Measurements from ENCODE around the gene AP1B1.
A peak's percentile ranks its signal among the peaks of the same experiment; 100 is the strongest.

AP1B1 gene

DNA sequence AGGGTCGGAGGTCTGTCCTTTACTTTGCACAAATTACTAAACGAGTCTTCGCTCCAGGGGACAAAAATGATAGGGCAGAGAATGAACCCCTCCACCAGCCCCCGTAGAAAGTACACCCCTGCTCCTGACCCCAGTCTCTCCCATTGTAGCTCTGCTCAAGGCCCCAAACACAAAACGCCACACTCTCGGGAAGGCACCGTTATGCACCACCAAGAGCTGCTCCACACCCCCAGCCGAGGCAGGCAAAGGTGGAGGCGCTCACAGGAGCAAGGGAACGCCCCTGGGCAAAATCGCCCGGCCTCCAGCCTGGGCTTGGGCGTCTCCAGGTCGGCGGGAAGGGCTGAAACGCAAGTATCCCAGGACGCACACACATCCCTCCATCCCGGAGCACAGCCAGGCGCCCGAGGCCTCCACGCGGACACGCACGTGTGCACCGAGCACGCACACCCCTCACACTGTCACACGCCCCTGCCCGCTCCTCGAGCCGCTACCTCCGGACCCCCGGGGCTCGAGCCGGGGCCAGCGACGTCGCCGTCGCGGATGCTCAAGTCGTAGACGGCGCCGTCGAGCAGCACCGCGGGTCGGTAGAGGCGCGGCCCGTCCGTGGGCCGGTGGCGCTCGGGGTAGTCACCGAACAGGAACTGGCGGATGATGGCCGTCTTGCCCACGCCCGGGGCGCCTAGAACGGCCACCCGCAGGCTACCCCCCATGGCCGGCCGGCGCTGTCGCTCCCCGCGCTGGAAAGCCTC lies 73.7 kb downstream of the AP1B1 start:
- DNase-seq (ENCODE audit: low read depth in 1 of 2, low spot score in 1 of 2): no peak

DNA sequence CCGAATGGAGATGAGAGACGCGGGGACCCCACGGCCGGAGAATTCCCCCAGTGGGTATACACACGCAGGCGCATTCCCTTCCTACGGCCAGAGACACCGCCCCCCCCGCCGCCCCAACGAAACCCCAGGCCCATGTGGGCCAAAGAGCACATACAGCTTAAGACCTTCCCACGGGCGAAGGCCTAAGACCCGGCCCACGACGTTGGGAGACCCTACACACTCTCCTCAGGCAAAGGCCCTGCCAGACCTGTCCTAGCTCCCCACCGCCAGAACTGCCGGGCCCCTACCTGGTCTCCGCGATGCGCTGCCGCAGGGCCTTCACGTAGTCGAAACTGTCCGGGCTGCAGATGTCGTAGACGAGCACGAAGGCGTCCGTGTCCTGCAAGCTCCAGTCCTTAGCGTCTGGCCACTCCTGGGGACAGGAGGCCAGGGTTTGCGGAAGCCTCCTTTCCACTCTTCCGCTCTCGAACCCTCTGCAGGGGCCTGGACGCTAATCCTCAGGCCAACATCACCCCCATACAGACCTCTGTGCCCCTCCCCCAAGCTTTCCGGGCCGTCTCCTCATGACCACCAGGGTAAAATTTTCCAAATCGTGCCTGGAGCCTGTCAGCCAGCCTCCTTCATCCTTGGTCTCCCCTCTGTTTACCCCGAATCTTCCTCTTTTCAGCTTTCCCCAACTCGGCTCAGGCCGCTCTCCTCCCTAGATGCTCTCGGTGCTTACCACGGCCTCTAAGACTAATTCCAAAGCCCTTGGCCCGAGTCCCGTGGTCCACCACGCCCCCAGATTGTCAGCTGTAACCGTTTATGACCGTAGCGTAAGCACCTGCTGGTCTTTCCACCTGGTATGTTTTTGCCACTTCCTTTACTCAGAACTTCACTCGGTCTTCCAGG lies 74.5 kb downstream of the AP1B1 start:
- DNase-seq (ENCODE audit: low read depth in 1 of 2, low spot score in 1 of 2): no peak

DNA sequence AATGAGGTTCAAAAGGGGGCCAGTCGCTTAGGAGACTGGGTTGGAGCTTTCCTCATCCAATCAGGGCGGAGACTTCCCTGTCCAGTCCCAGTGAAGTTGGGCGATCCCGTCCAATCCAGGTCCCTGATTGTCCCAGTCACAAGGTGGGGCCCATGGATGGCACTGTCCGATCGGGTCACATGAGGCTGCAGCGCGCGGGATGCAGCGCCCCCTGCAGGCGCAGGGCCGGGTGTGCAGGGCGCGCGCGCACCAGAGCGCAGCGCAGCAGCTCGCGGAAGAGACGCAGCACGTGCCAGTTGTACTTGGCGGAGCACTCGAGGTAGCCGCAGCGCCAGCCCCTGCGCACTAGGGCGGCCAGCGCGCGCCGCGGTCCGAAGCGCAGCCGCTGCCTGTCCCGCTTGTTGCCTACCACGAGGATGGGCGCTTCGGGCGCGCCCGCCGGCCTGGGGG lies 75.2 kb downstream of the AP1B1 start:
- DNase-seq (ENCODE audit: low read depth in 1 of 2, low spot score in 1 of 2): no peak

DNA sequence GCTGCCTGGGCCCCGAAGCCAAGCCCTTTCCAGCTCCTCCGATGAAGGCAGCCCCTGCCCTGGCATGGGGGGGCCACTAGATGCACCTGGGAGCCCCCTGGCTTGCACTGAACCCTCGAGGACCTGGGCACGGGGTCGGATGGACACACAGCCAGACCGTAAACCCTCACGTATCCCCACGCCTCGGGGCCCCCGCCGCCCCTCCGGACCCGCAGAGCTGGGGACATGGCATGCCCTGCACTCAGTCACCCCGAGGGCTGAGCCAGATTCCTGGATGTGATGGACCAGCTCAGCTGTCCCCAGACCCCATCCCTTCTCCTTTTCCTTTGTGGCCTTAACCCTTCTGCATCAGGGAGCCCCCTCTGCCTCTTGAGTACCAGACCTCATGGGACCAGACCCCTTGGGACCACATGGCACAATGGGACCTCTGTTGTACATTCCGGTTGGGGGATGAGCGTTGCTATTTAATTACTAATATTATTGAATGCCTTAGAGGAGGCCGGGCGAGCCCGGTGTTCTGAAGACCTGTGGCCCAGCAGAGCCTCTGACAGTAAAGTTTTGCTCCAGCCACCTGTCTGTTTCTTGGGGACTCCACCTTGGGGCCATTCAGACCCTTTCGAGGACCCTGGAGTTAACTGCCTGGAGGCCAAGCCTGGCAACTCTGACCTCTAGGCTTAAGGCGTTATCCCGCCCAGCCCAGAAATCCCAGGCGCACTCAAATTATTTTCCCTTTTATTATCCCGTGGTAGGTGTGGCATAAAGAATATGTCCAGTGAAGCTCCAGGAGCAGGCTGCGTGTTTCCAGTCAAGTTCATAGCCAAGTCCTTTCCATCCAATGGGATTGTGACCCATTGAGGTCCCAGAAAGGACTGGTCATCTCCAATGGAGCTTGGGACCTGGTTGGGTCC lies 75.9 kb downstream of the AP1B1 start:
- no peak for DNase-seq (ENCODE audit: low read depth in 1 of 2, low spot score in 1 of 2)

DNA sequence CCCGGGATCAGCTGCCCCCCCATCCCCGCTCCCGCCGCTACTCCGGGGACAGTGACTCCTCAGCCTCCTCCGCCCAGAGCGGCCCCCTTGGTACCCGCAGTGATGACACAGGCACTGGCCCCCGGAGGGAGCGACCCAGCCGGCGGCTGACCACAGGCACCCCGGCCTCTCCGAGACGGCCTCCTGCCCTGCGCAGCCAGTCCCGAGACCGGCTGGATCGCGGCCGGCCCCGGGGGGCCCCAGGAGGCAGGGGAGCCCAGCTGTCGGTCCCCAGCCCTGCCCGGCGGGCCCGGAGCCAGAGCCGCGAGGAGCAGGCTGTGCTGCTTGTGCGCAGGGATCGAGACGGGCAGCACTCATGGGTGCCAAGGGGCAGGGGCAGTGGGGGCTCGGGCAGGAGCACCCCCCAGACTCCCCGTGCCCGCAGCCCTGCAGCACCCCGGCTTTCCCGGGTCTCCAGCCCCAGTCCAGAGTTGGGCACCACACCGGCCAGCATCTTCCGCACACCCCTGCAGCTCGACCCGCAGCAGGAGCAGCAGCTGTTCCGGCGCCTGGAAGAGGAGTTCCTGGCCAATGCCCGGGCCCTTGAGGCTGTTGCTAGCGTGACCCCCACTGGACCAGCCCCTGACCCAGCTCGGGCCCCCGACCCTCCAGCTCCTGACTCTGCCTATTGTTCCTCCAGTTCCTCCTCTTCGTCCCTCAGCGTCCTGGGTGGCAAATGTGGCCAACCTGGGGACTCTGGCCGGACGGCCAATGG lies 76.7 kb downstream of the AP1B1 start:
- DNase-seq (ENCODE audit: low read depth in 1 of 2, low spot score in 1 of 2): no peak

DNA sequence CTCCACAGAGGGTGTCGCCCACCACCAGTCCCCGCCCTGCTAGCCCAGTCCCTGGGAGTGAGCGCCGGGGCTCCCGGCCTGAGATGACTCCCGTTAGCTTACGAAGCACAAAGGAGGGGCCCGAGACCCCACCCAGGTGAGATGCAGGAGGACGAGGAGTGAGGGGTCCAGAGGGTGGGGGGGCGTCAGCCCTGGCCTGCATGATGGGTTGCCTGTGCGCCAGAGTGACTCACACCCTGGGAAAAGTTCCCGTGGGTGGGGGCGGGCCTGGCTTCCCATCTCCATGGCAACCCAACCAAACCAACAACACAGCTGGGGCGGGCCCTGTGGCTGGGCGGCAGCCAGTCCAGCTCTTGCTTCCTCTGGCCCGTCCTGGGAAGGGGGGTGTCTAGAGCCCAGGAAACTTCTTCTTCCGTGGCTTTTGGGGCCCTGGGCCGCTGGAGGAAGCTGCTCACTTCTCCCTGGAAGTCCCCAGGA lies 77.5 kb downstream of the AP1B1 start:
- DNase-seq (ENCODE audit: low read depth in 1 of 2, low spot score in 1 of 2): peak in 1 of 2 donors; percentile 41

DNA sequence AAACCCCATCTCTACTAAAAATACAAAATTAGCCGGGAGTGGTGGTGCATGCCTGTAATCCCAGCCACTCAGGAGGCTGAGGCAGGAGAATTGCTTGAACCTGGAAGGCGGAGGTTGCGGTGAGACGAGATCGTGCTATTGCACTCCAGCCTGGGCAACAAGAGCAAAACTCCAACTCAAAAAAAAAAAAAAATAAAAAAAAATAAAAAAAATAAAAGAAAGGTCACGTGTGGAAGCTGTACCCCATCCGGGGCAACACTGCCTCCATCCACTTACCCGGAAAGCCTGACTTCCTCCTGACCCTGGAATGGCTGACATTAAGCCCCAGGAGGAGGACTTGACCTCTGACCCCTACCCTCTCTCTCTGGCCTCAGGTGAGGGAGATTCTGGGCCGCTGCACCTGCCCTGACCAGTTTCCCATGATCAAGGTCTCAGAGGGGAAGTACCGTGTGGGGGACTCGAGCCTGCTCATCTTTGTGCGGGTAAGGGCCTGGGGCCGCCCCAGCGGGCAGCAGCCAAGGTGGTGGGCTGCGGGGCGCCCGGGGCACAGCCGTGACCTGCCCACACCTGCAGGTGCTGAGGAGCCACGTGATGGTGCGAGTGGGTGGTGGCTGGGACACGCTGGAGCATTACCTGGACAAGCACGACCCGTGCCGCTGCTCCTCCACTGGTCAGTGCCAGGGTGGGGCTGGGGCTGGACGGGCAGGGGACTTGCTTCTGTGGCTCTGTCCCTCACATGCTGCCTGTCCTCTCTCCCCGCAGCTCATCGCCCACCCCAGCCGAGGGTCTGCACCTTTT lies 78.1 kb downstream of the AP1B1 start:
- DNase-seq (ENCODE audit: low read depth in 1 of 2, low spot score in 1 of 2): no peak

DNA sequence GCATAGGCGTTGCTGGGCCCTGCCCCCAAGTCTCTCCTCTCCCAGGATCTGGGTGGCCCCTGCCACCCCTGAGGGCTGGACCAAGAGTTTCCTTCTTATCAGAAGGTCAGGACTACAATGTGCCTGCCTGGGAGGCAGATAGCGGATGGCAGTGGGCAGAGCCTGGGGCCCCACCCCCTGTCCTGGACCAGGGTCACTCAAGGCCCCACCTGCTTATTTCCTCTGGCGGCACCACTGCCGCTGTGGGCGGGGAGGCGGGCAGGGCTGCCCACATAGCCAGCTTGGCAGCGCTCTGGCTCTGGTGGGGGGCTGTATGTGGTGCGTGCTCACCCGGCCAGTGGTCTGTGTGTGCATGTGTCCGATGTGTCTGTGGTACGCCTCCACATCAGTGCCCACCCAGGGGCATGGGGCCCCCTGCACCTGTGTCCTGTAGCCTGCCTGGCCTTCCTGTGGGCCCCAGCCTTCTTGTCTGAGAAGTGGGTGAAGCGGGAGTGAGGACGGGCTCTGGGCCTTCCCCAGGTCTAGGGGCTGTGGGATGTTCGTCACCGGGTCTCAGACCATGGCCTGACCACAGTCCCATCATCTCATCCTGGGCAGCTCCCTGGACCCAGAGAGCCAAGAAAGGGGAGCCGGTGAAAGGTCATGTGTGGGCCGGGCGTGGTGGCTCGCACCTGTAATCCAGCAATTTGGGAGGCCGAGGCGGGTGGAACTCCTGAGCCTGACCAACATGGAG lies 78.9 kb downstream of the AP1B1 start:
- no peak for DNase-seq (ENCODE audit: low read depth in 1 of 2, low spot score in 1 of 2)

DNA sequence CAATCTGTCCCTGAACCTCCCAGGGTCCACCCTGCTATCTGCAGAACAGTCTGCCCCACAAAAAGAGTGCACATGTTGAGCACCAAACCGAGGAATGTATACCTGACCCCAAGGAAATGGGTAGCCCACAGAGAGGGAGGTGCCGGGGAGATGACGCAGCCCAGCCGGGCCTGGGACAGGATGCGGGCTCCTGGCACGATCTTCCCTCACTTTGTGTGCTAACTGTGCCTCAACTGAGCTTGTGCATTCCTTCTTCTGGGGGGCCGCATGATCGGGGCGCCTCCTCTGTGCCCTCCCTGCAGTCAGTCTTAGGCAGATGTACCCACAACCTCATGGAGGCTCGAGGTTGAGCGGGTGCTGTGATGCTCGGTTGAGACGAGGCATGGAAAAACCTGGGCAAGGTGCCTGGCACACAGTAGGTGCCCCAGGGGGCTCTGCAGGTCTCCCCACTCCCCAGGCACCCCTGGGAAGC lies 79.5 kb downstream of the AP1B1 start:
- no peak for DNase-seq (ENCODE audit: low read depth in 1 of 2, low spot score in 1 of 2)

DNA sequence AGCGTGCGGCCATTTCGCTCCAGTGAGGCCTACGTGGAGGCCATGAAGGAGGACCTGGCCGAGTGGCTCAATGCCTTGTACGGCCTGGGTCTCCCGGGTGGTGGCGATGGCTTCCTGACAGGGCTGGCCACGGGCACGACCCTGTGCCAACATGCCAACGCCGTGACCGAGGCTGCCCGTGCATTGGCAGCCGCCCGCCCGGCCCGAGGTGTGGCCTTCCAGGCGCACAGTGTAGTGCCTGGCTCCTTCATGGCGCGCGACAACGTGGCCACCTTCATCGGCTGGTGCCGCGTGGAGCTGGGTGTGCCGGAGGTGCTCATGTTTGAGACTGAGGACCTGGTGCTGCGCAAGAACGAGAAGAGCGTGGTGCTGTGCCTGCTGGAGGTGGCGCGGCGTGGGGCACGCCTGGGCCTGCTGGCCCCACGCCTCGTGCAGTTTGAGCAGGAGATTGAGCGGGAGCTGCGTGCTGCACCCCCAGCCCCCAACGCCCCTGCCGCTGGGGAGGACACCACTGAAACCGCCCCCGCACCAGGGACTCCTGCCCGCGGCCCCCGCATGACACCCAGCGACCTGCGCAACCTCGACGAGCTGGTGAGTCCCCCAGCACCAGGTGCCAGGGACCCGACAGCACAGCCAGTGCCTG lies 80.1 kb downstream of the AP1B1 start:
- no peak for DNase-seq (ENCODE audit: low read depth in 1 of 2, low spot score in 1 of 2)

DNA sequence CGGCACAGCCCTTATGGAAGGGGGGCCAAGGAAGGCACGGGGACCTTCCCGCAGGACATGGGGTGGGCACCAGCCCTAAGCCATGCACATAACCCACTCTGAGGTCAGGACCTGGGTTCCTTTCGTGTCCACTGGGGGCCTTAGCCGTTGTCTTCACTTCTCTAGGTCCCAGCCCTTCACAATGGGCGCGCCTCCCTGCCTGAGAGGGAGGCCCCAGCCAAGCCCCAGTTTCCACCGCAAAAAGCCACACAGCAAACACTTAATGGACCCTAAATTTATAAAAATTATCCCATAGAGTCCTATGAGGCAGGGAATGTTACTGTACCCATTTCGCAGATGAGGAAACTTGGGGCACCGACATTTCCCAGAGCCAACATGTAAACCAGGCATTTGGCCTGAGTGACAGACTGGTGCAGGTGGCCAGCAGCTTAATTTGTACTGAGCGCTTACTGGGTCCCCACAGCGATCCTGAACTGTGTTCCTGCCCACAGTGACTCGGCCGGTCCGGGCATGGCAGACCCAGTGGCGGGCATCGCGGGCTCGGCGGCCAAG lies 80.7 kb downstream of the AP1B1 start:
- no peak for DNase-seq (ENCODE audit: low read depth in 1 of 2, low spot score in 1 of 2)

DNA sequence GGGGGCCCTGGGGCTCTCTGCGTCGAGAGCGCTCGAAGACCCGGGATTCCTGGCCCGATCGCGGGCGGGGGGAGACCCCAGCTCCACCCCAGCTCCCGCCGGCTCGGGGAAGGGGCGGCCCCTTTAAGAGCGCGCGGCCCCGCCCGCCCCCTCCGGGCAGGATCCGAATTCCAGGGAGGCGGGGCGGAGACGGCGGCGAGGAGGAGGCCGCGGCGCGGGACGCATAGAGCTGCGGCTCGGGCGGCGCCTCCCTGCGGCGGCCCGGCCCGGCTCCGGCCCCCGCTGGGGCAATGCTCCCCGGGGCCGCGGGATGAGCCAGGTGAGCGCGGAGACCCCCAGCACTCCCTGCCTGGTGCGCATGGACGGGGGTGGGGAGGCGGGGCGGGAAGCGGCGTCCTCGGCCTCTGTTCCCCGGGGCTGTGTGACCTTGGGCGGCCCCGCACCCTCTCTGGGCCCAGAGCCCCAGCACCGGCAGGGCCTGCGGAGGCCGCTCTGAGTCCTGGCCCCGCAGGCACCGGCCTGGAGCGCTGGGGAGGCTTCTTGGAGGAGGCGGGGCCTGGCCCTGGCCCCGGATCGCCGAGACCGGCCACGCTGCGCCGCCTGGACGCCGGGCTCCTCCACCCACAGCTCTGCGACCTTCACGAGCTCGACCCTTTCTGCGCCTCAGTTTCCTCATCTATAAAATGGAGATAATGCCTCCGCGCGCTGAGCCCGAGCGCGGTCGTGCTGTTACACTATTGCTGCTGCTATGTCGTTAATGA lies 81.4 kb downstream of the AP1B1 start:
- DNase-seq (ENCODE audit: low read depth in 1 of 2, low spot score in 1 of 2): peak in 1 of 2 donors; percentile 30

DNA sequence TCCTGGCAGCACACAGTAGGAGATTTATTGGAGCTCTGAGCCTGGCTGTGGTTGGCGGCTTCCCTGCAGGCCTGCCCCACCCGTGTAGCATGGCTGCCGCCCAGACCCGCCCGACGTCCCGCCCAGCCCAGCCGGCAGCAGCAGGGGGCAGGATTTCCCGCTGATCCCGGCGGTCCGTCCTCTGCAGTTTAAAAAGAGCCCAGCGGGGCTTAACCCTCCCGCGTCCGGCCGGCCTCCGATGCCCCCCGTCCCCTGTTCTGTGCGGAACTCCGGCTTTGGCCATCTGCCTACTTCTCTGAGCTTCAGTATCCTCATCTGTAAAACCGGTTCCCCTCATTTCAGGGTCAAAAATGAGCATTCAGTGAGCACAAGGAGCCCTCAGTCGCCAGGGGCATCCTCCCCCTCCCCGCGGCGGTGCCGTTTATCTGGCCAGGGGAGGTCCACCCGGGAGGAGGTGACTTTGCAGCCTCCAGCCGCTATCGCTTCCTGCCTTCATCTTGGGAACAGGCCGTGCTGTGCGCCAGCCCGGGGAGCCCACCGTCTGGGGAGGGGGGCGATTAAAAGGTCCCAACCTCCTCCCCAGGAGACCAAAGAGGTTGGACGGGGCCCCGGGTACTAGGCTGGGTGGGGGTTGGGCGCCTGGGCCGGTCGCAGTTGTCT lies 82.1 kb downstream of the AP1B1 start, which contains the start of gene GAS2L1:
GAS2L1 (plus strand) TSS at position 476 of the 660 bp plus-strand sequence. CDS start 1,456 bp downstream, outside the sequence.
- DNase-seq (ENCODE audit: low read depth in 1 of 2, low spot score in 1 of 2): peak in 1 of 2 donors; percentile 31

DNA sequence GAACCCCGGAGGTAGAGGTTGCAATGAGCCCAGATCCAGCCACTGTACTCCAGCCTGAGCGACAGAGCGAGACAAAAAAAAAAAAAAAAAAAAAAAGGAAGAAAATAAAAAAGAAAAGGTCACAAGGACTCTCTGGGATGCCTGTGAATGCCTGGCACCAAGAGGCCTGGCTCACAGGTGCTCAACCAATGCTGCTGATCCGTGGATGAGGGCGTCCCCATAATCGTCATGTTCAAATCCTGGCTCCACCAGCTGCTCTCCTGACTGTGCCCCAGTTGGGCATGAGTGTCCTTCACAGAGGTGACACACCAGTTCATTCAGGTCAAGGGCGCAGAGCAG lies 82.6 kb downstream of the AP1B1 start:
- DNase-seq (ENCODE audit: low read depth in 1 of 2, low spot score in 1 of 2): no peak

DNA sequence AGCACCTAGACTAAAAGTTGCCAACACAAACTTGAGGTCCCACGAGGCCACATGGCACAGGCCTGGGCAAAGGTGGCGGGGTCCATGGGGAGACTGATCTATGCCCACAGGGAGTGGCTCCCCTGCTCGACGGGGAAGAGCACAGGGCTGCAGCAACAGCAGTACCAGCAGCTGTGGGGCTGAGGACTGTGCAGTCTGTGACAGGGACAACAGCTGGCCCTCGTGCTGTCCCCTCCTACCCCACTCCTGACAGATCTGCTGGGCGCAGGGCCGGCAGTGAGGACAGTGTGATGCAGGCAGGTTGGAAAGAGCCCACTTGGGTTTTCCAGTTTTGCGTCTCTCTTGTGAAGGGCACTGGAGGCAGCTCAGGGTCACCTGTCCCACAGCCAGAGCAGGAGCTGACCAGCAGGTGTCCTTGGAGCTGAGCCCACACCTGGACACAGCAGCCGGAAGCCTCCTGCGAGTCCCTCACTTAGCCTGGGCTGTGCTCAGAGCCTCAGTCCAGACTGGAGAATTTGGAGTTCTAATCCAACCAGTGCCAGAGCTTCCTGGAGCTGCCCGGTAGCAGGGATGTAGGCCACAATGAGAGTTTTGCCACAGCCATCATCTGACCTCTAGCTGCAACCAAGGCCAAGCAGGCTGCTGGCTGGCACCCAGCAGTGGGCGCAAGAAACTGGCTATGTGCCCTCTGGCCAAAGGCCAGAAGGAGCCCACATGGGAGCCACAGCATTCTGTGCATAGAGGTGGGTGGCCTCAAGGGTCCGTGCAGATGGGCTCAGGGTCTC lies 85.5 kb downstream of the AP1B1 start:
- no peak for DNase-seq (ENCODE audit: low read depth in 1 of 2, low spot score in 1 of 2)

DNA sequence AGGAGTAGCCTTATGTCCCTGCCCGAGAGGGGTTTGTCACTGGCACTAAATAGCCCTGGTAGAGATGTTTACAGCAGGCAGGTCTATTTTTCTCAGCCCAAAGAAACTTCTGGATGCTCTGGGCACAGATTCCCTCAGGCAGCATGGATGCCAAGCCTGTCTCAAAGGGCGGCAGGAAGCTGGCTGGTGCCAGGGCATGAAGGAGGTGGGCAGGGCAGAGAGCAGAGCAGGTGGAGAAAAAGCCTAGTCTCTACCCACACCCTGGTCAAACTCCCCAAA lies 86.0 kb downstream of the AP1B1 start:
- no peak for DNase-seq (ENCODE audit: low read depth in 1 of 2, low spot score in 1 of 2)
